MM.1S (cell line): ENCODE data around the gene NEURL1B.

Source experiments
- CTCF ChIP-seq: fragments of 300-600 bp; sonication (generic); IDR thresholded peaks from 2 replicates; pipeline ENCODE4 v1.5.1; 2016; ENCODE audit warnings: antibody characterized with exemption, low read length, mixed read lengths
- EZH2 ChIP-seq: fragments of 300-600 bp; sonication (generic); optimal IDR thresholded peaks from 2 replicates; pipeline ENCODE3; 2017; ENCODE audit warnings: low read depth, mild to moderate bottlenecking, antibody characterized with exemption, low read length, mixed read lengths

DNA sequence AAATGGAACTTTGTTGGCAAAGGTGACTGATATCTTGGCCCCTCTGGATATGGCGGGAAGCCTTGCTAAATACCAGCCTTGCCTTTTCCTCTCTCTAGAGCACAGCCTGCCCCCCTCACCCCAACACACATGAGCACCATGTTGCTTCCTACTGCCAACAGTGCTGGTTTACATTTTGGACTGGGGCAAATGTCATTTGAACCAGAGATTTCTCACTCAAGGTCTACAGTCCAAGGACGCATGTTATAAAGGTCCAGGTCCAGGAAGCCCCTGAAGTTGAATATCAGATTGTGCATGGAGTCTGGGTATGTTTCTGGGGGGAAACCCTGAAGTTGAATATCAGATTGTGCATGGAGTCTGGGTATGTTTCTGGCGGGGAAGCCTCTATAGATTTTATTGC, 19.9 kb downstream of the NEURL1B start:
- TF ChIP-seq CTCF (no peak), EZH2 (no peak)
